ENCODE results near the gene KLF13. TPM values are rescaled to one million over a fixed set of nuclear protein-coding genes. Genes with fewer than 3 reads are reported as not detected.

The KLF13 gene
- total RNA-seq, 1 donor from 2014 or later: 44.6 TPM

DNA sequence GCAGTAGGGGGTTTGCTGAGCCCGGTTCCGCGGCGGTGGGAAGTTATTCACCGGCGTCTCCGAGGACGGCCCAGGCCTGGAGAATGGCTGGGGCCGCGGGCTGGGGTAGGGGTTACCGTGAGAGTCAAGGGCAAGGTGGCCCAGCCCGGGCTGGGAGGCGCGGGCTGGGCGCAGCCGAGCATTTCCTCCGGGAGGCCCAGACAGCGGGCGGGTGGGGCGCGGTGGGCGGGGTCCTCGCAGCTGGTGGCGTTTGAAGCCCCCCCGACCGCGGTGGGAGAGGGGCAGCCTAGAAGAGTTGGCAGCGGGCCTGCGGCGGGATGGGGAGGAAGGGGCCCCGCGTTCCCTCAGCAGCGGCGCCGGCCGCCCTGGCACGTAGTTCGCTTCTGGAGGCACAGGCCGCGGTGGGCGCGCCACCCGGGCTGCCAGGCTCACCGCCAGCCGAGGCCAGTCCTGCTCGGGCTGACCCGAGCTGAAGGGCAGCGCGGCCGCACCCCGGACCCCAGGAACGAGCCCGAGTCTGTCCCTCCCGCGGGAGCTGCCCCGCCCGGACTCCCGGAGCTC, 960 bp upstream of the KLF13 start:
- peak; percentile 26 for DNase-seq (ENCODE audit: low read depth, low spot score)
- H3K36me3 Mint-ChIP-seq (ENCODE audit: low read depth): no peaks in the 10 kb centered on the region
- peaks cover 3% of the 10 kb centered on the region for H3K9me3 Mint-ChIP-seq
- peak overlapping the region; percentile 19 for H3K27ac Mint-ChIP-seq (ENCODE audit: unreplicated experiment)
- peak overlapping the region; percentile 90 for H3K4me3 Mint-ChIP-seq
- H3K27me3 Mint-ChIP-seq (ENCODE audit: low read depth): peaks cover 15% of the 10 kb centered on the region
- peaks cover 38% of the 10 kb centered on the region for H3K4me1 Mint-ChIP-seq
- TF ChIP-seq, protein P1, sequence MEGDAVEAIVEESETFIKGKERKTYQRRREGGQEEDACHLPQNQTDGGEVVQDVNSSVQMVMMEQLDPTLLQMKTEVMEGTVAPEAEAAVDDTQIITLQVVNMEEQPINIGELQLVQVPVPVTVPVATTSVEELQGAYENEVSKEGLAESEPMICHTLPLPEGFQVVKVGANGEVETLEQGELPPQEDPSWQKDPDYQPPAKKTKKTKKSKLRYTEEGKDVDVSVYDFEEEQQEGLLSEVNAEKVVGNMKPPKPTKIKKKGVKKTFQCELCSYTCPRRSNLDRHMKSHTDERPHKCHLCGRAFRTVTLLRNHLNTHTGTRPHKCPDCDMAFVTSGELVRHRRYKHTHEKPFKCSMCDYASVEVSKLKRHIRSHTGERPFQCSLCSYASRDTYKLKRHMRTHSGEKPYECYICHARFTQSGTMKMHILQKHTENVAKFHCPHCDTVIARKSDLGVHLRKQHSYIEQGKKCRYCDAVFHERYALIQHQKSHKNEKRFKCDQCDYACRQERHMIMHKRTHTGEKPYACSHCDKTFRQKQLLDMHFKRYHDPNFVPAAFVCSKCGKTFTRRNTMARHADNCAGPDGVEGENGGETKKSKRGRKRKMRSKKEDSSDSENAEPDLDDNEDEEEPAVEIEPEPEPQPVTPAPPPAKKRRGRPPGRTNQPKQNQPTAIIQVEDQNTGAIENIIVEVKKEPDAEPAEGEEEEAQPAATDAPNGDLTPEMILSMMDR (conservative IDR thresholded peaks at IDR 0.05): no peak

DNA sequence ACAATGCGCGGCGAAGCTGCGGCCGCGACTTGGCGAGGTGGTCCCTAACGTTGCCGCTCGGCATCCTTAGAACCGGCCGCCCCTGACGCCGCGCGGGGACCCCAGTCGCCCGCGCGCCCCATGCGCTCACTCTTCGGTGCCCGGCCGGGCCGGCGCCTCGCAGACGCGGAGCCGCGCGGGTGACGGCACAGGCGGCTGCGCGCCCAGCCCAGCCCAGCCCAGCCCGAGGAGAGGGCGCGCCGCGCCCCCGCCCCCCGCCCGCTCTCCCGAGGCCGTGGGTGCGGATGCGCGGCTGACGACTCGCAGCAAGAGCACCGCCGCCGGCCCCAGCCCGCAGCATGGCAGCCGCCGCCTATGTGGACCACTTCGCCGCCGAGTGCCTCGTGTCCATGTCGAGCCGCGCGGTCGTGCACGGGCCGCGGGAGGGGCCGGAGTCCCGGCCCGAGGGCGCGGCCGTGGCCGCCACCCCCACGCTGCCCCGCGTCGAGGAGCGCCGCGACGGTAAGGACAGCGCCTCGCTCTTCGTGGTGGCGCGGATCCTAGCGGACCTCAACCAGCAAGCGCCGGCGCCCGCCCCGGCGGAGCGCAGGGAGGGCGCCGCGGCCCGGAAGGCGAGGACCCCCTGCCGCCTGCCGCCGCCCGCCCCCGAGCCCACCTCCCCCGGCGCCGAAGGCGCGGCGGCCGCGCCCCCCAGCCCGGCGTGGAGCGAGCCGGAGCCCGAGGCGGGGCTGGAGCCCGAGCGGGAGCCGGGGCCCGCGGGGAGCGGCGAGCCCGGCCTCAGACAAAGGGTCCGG, 437 bp downstream of the KLF13 start:
- Mint-ChIP-seq H3K4me3 (peak overlapping the region; percentile 74), H3K4me1 (peaks cover 42% of the 10 kb centered on the region), H3K36me3 (ENCODE audit: low read depth) (no peaks in the 10 kb centered on the region), H3K9me3 (no peaks in the 10 kb centered on the region), H3K27me3 (ENCODE audit: low read depth) (peaks cover 15% of the 10 kb centered on the region), H3K27ac (ENCODE audit: unreplicated experiment) (no peak overlapping the region)
- no peak for DNase-seq (ENCODE audit: low read depth, low spot score)
- TF ChIP-seq, protein P1 (conservative IDR thresholded peaks at IDR 0.05): no peak

DNA sequence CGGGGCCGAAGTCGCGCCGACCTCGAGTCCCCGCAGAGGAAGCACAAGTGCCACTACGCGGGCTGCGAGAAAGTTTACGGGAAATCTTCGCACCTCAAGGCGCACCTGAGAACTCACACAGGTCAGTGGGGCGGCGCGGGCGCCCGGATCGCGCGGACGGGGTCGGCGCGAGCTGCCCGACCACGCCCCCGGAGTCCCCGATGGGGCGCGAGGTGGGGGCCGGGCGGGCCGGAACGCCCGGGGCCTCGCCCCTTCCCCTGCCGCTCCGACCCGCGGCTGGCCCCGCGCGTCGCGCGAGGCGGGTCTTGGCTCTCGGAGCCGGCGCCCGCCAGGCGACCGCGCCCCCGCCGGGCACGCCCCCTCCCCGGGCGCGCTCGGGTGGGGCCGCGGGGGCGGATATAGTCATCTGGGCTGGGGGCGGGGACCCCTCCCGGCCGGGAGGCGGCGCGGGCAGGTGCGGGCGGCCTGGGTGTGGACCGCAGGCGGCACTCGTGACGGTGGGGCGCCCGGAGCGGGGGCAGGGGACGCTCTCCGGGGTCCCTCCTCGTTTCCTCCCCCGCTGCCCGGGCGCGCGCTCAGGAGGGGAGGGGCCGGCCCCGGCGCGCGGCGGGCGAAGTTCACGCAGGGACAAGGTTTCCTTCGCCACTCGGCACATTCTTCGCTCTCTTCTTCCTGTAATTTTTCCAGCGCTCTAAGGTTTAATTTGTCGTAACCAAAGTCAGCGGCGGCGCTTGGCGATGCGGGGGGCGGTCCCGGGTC, 1.2 kb downstream of the KLF13 start:
- H3K27ac Mint-ChIP-seq (ENCODE audit: unreplicated experiment): no peak overlapping the region
- H3K9me3 Mint-ChIP-seq: no peaks in the 10 kb centered on the region
- TF ChIP-seq, protein P1 (conservative IDR thresholded peaks at IDR 0.05): no peak
- peak; percentile 26 for DNase-seq (ENCODE audit: low read depth, low spot score)
- H3K36me3 Mint-ChIP-seq (ENCODE audit: low read depth): no peaks in the 10 kb centered on the region
- peak overlapping the region; percentile 95 for H3K4me3 Mint-ChIP-seq
- peaks cover 15% of the 10 kb centered on the region for H3K27me3 Mint-ChIP-seq (ENCODE audit: low read depth)
- peaks cover 49% of the 10 kb centered on the region for H3K4me1 Mint-ChIP-seq

DNA sequence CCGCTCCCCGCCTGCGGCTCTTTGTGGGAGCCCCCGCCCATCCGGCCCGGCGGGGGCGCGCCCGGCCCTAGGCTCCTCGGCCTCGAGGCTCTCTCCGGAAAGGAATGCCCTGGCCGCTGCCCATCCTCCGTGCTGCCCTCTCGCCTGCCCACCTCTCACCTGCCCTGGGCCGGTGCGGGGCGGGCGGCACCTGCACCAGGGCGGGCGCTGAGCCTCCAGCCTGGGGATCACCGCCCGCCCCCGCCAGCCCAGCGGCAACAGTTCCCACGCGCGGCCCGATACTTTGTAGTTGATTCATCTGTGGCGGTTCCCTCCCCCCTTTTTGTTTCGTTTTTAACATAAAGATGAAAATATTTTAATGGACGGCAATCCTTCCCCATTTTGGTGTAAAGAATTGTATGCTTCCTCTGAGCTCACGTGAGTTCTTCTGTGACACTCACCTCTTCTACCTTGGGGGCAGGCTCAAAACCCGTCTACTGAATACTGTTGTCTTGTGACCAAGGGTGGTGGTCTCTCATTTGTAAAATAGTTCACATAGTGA, 1.9 kb downstream of the KLF13 start:
- no peak for DNase-seq (ENCODE audit: low read depth, low spot score)
- H3K27ac Mint-ChIP-seq (ENCODE audit: unreplicated experiment): peak overlapping the region; percentile 95
- peaks cover 46% of the 10 kb centered on the region for H3K4me1 Mint-ChIP-seq
- H3K4me3 Mint-ChIP-seq: peak overlapping the region; percentile 95
- TF ChIP-seq, protein P1 (conservative IDR thresholded peaks at IDR 0.05): no peak
- no peaks in the 10 kb centered on the region for H3K9me3 Mint-ChIP-seq
- no peaks in the 10 kb centered on the region for H3K36me3 Mint-ChIP-seq (ENCODE audit: low read depth)
- H3K27me3 Mint-ChIP-seq (ENCODE audit: low read depth): peaks cover 15% of the 10 kb centered on the region

DNA sequence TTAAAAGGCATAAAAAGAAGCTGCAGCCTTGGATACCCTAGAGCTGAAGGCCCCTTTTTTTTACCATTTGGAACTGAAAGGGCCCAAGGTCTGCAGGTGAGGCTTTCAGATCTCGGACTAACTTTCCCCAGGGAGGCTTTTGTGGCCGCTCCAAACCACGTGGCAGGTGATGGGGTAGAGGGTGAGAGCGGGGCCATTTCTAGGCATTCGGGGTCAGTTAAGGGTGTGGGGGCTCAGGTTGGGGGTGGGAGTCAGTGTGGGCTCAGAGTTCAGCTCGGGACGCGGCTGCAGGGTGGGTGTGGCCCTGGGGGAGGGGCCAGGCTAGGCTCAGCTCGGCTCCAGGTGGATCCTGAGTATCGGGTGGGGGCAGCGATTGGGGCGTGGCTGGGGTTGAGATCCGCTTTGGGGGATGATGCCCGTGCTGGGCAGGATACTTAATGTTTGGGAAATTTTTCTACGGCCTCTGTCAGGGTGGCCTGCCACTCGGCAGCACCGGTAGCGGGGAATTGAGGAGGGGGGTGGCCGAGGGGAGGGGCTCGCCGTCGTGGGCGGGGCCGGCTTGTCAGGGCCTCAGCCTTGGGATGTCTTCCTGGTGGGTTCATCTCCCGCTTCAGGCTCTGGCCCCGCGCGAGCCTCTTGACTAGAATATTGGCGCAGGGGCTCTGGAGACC, 2.5 kb downstream of the KLF13 start:
- Mint-ChIP-seq H3K36me3 (ENCODE audit: low read depth) (no peaks in the 10 kb centered on the region), H3K27ac (ENCODE audit: unreplicated experiment) (no peak overlapping the region), H3K4me1 (peaks cover 45% of the 10 kb centered on the region), H3K9me3 (no peaks in the 10 kb centered on the region), H3K27me3 (ENCODE audit: low read depth) (peaks cover 12% of the 10 kb centered on the region), H3K4me3 (peak overlapping the region; percentile 95)
- DNase-seq (ENCODE audit: low read depth, low spot score): no peak
- TF ChIP-seq, protein P1 (conservative IDR thresholded peaks at IDR 0.05): no peak

Data from neural crest cell (in vitro differentiated cells).